HepG2 (cell line): ENCODE results near the gene HS6ST1. TPM values are rescaled to one million over a fixed set of nuclear protein-coding genes. Genes with fewer than 3 reads are reported as not detected.

ENCODE experiments used
- AGO2 ChIP-seq: fragments of 200-400 bp; formaldehyde crosslinking; optimal IDR thresholded peaks from 2 replicates; pipeline ENCODE3; 2017; ENCODE audit warnings: mild to moderate bottlenecking, low read depth, low read length, moderate library complexity
- IKZF5 ChIP-seq: IDR thresholded peaks from 2 replicates; pipeline ENCODE4 v1.6.1; 2018; ENCODE audit warnings: missing genetic modification reagents, mild to moderate bottlenecking, missing compliant biosample characterization
- KLF16 ChIP-seq, 2 experiments: sonication (generic) in 1 of 2; formaldehyde crosslinking in 1 of 2; IDR thresholded peaks; 2 replicates each; pipeline versions ENCODE4 v1.6.1 to v1.8.0; 2016 to 2023; ENCODE audit warnings: missing genetic modification reagents in 2 of 2, missing compliant biosample characterization in 1 of 2
- KLF9 ChIP-seq: IDR thresholded peaks from 2 replicates; pipeline ENCODE4 v1.6.1; 2016; ENCODE audit warnings: low read depth
- LRRFIP1 ChIP-seq: sonication (generic); formaldehyde crosslinking; conservative IDR thresholded peaks from 2 replicates; pipeline ENCODE4 v1.4.0; 2020; ENCODE audit warnings: missing genetic modification reagents
- PHB2 ChIP-seq: fragments of 450-650 bp; IDR thresholded peaks from 2 replicates; pipeline ENCODE4 v1.6.1; 2018; ENCODE audit not compliant: partially characterized antibody
- PHF5A ChIP-seq: IDR thresholded peaks from one replicate; pipeline ENCODE4 v1.6.1; 2018; ENCODE audit warnings: low read depth, missing genetic modification reagents; ENCODE audit not compliant: unreplicated experiment
- ZFP36 ChIP-seq: fragments of 150-350 bp; IDR thresholded peaks from 2 replicates; pipeline ENCODE4 v1.6.1; 2018; ENCODE audit warnings: borderline replicate concordance, low read length, low read depth; ENCODE audit not compliant: partially characterized antibody
- ZNF510 ChIP-seq: sonication (generic); formaldehyde crosslinking; IDR thresholded peaks from 2 replicates; pipeline ENCODE4 v1.4.0; 2020; ENCODE audit warnings: low read depth, mild to moderate bottlenecking, missing genetic modification reagents
- ZNF687 ChIP-seq: sonication (generic); formaldehyde crosslinking; IDR thresholded peaks from 2 replicates; pipeline ENCODE4 v1.5.1; 2020; ENCODE audit warnings: mild to moderate bottlenecking, missing genetic modification reagents, moderate library complexity
- ZNF770 ChIP-seq: sonication (generic); formaldehyde crosslinking; IDR thresholded peaks from 2 replicates; pipeline ENCODE4 v1.5.0; 2020; ENCODE audit warnings: mild to moderate bottlenecking, missing genetic modification reagents
- ZSCAN21 ChIP-seq: sonication (generic); formaldehyde crosslinking; IDR thresholded peaks from 2 replicates; pipeline ENCODE4 v1.8.0; 2022; ENCODE audit warnings: mild to moderate bottlenecking, missing genetic modification reagents, moderate library complexity, borderline replicate concordance
- polyA plus RNA-seq, 8 experiments: library from polyadenylated mRNA; depleted of rRNA in 3 of 8; stranded (reverse) in 7 of 8; unstranded in 1 of 8; fragments of >200 nt; fragmentation: Illumina TruSeq in 4 of 8; extraction: Trizol in 4 of 8; gene quantifications; 2 replicates each; pipeline versions ENCODE4 v1.2.1 to v1.2.3, GENCODE V29; 2011 to 2016; ENCODE audit warnings: low read depth in 4 of 8, missing spikeins in 1 of 8, mixed read lengths in 1 of 8; ENCODE audit not compliant: insufficient read depth in 1 of 8
- total RNA-seq, 5 experiments: library from RNA; depleted of rRNA; stranded (reverse); fragments of >200 nt; fragmentation: Illumina TruSeq; extraction: Trizol; gene quantifications; 2 replicates each; pipeline ENCODE4 v1.2.3, GENCODE V29; 2016; ENCODE audit warnings: low read depth in 1 of 5
- TF ChIP-seq, protein P1 (sequence below): sonication (generic); formaldehyde crosslinking; IDR thresholded peaks from 2 replicates; pipeline ENCODE4 v1.5.1; 2020; ENCODE audit warnings: missing genetic modification reagents, mild to moderate bottlenecking, borderline replicate concordance
- TF ChIP-seq, protein P2 (sequence below), 2 experiments: sonication (generic) in 1 of 2; formaldehyde crosslinking in 1 of 2; IDR thresholded peaks; 2 replicates each; pipeline versions ENCODE4 v1.4.0 to v1.6.1; 2018 to 2020; ENCODE audit warnings: missing genetic modification reagents in 2 of 2, borderline replicate concordance in 1 of 2, low read depth in 1 of 2, mild to moderate bottlenecking in 1 of 2, missing biosample characterization in 1 of 2

HS6ST1 gene
- total and polyA plus RNA-seq, 2 of the 13 experiments (the other 11 are each of a cell fraction or from before 2014, with no cell fraction given): 34.5 to 84.6 TPM

GRCh38 chr2:128311755-128312341, 6.8 kb downstream of the HS6ST1 start (continued):
- TF ChIP-seq, protein P1, sequence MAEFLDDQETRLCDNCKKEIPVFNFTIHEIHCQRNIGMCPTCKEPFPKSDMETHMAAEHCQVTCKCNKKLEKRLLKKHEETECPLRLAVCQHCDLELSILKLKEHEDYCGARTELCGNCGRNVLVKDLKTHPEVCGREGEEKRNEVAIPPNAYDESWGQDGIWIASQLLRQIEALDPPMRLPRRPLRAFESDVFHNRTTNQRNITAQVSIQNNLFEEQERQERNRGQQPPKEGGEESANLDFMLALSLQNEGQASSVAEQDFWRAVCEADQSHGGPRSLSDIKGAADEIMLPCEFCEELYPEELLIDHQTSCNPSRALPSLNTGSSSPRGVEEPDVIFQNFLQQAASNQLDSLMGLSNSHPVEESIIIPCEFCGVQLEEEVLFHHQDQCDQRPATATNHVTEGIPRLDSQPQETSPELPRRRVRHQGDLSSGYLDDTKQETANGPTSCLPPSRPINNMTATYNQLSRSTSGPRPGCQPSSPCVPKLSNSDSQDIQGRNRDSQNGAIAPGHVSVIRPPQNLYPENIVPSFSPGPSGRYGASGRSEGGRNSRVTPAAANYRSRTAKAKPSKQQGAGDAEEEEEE (CRISPR knock-in tag): no peak
- no peak for TF ChIP-seq KLF9 (CRISPR knock-in tag)
- TF ChIP-seq ZNF510 (CRISPR knock-in tag): no peak
- TF ChIP-seq LRRFIP1 (CRISPR knock-in tag): no peak
- TF ChIP-seq, protein P2, sequence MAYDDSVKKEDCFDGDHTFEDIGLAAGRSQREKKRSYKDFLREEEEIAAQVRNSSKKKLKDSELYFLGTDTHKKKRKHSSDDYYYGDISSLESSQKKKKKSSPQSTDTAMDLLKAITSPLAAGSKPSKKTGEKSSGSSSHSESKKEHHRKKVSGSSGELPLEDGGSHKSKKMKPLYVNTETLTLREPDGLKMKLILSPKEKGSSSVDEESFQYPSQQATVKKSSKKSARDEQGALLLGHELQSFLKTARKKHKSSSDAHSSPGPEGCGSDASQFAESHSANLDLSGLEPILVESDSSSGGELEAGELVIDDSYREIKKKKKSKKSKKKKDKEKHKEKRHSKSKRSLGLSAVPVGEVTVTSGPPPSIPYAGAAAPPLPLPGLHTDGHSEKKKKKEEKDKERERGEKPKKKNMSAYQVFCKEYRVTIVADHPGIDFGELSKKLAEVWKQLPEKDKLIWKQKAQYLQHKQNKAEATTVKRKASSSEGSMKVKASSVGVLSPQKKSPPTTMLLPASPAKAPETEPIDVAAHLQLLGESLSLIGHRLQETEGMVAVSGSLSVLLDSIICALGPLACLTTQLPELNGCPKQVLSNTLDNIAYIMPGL (CRISPR knock-in tag; IDR thresholded peaks at IDR 0.05; ENCODE audit: borderline replicate concordance in 1 of 2, low read depth in 1 of 2): no peak
- no peak for TF ChIP-seq PHB2
- peak; percentile 71 for TF ChIP-seq AGO2
- TF ChIP-seq KLF16 (CRISPR knock-in tag; IDR thresholded peaks at IDR 0.05): no peak
- TF ChIP-seq ZSCAN21 (CRISPR knock-in tag): 0 out of 2 replicates have a peak, but pooled peaks have one; percentile 29
- TF ChIP-seq ZNF687 (CRISPR knock-in tag): peak; percentile 33
- TF ChIP-seq IKZF5: no peak
- TF ChIP-seq ZNF770 (CRISPR knock-in tag): no peak
- no peak for TF ChIP-seq PHF5A
- TF ChIP-seq ZFP36: no peak
